GM21381 (cell line): ENCODE results near the gene ACSL3.

Experiments used
- ATAC-seq: cut with Tn5 transposase; IDR thresholded peaks from one replicate; pipeline ENCODE4 v1.9.1; 2021; ENCODE audit warnings: mild to moderate bottlenecking, moderate library complexity; ENCODE audit not compliant: unreplicated experiment

The ACSL3 gene

DNA sequence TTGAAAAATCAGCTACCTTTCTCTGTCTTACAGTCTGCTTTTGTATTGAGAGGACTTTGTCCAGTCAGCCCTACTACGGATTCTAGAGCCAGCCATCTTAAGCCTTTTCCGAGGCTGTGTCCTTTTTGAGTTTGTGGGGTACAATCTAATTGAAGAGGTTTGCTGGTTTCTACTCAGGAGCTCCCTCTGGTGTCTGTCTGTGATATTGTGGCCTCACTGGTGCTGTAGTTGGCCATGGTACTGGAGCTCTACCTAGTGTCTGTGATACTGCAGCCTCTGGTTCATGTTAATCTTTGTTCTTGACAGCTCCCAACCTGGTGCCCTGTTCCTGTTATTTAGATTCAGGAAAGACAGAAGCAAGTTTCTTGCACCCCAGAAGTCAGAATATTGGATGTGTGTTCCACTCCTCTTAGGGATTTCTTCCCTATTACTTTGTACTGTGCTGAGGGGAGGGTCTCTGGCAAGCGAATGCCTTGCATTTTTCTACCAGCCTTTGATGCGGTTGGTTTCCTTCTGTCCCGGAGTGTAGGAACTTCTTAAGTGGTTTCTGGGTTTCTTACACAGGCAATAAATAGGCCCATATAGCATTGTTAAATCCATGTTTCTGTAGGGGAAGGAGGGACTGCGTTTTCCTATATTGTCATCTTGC is 78.5 kb downstream of the ACSL3 start:
- peak; percentile 91 for ATAC-seq

DNA sequence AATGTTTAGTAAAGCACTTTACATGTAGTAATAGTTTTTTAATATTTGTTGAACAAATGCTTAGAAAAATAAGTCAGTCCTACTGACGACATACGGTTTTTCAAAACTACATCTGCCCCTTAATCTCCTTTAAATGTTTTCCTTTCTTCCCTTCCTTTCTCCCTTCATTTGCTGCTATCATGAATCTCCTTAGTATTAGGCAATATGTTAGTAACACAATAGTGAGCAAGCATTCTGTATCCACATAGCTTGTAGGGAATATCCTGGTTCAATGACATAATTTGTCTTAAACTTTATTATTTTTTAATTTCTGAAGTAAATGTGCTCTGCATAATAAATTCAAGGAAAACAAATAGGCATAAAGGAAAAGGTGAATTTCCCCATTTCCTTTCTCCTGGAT is 79.1 kb downstream of the ACSL3 start:
- no peak for ATAC-seq

- no peak for ATAC-seq
These were observed 80.7 kb downstream of the ACSL3 start for GRCh38 chr2:222941510-222942032.

- no peak for ATAC-seq
These were observed 81.7 kb downstream of the ACSL3 start for GRCh38 chr2:222942561-222942960.

DNA sequence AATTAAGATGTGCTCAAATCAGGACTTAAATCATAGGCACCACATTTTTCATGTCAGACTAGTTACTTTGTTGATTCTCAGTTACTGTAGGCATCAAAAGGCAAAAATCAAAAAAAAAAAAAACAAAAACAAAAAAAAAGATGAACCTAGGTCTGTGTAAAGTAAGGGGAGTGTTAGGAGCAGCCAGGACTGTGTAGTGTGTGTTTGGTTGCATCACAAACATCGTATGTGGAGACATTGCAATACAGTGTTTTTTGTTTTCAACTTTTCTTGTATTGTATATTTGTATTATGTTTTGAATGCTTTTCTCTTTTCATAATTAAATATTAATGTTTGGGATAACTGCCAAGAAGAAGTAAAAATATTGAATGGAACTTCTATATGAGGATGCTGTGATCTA is 82.1 kb downstream of the ACSL3 start:
- ATAC-seq: no peak

DNA sequence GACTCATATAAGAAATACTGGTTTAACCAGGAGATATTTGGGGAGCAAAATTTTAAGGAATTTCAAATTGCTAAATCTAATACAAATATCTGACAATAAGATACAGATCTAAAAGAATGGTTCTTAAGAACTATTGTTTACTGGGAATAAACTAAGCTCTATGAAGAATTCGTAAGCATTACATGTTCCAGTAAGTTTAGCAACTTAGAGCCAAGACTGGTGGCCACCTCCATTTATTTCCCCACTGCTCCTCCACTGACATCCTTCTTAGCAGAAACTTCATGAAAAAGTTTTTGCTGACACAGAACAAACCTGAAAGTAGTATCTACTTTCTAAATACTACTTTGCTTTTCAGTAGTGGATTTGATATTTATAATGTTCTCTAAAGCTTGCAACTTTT is 83.0 kb downstream of the ACSL3 start:
- peak; percentile 57 for ATAC-seq

GRCh38 chr2:222944552-222944951 is 83.7 kb downstream of the ACSL3 start:
- ATAC-seq: no peak

DNA sequence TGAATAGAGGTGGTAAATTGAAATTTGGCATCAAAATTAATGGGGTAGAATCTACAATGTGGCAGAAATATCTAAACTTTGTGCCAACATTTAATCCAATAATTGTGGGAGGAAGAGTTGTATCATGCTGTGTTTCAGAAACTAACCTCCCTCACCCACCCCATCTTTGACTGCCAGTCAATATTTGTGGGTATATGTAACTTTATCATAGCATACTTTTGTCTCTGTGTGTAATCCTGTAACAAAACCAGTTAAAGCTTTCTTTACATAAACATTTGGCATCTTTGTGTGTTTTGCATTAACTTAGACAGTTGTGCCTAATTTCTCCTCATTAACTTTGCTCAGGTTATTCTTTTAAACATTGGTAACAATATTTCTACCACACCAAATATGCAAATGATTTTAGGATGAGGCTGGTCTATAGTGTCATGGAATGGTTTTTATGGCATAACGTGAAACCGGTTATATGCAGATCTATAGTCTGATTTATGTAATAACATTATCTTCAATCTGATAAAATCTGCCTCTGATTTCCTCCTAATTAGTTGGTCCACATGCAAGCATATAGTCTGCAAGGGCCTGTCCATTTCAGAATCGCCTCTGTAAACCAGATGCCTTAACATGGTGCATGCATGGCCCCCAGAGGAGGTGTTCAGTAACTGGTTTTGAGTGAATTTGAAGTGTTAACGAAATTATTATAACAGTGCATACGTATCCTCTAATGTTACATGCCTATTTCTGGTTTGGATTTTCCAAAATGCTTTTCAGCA is 84.3 kb downstream of the ACSL3 start:
- ATAC-seq: no peak

GRCh38 chr2:222945887-222946286 is 85.1 kb downstream of the ACSL3 start:
- ATAC-seq: no peak

DNA sequence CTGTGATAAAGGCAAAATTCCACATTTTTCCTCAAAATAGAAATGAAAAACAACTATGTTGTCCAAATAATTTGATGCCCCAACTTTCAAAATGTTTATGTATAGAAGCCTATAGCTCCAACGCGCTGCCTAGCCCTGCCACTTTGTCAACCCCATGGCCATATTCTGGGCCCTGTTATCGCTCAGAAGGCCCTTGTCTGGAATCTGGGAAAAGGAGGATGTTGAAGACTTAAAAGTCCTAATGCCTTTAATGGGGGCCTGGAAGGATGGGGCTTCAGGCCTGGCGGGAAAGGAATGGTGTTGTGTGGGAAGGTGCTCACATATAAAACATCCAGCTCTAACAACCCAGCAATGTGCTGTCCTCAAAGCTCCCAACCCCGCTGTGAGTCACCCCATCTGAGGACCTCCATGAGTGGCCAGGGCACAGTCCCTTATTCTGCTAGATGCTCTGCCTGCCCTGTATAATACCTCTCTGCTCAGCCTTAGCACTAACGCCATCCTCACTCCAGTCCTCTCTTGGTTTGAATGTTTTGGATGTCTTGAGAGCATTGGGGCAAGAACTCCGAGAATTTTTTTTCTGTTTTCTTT is 86.0 kb downstream of the ACSL3 start:
- ATAC-seq: no peak

DNA sequence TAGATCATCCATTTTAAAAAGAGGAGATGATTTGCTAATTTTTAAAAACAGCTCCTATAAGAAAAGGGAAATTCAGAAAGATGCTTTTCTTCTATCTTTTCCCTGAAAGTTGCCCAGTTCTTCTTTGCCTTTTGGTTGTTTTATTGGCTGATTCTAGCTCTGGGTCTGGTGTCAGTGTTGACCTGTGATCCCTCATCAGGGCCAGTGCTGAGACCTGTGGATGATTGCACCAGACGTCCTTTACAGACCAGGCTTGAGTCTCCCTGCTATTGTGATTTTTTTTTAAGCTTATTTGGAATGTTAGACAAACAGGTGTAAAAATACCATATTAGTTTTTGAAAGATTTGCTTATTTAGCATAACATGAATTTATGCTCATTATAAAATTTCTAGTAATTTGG is 88.2 kb downstream of the ACSL3 start:
- ATAC-seq: no peak

GRCh38 chr2:222949690-222950323 is 89.0 kb downstream of the ACSL3 start:
- no peak for ATAC-seq

DNA sequence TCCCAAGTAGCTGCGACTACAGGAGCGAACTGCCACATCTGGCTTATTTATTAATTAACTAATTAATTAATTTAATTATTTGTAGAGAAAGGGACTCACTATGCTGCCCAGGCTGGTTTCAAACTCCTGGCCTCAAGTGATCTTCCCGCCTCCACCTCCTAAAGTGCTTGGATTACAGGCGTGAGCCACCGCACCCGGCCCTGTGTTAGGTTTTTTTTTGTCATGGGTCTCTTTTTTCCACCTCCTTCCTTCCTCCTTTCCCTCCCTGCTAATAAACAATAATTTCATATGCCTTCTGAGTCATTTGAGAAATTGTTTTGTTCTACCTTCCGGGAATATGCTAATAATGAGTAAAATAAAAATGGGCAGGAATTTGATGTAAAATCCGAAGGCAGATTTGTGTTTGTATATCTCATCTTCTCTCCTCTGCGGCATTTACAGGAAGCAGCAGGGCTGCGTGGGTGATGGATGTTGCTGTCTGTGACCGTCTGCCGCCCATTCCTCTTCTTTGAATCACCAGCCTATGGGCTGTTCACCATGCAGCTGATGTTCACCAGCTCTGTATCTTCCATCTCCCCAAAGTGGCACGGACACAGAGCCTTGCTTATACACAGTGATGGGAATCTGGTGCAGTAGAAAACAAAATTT is 89.9 kb downstream of the ACSL3 start:
- ATAC-seq: no peak

GRCh38 chr2:222952204-222952603 is 91.4 kb downstream of the ACSL3 start:
- ATAC-seq: no peak

- ATAC-seq: no peak
These were observed 94.2 kb downstream of the ACSL3 start for GRCh38 chr2:222955008-222955407.

DNA sequence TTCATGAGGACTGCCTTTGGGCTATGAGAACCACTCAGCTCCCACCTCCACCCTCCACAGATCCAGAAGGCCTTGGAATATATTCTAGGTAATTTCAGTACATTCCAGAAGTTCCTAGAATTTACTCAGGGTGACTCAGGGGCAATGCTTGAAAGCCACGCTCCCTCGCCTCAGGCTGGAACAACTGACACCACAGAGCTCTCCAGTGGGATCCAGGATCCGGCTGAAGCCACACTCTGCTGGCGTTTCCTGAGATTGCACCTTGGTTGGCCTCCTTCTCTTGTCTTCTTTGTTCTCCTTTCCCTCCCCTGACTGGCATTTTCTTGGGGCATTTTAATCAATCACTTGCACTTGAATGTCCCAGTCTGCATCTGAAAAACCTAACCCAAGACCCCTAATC is 98.5 kb downstream of the ACSL3 start:
- ATAC-seq: no peak

- ATAC-seq: peak; percentile 74
These were observed 99.3 kb downstream of the ACSL3 start for GRCh38 chr2:222960126-222960525.

DNA sequence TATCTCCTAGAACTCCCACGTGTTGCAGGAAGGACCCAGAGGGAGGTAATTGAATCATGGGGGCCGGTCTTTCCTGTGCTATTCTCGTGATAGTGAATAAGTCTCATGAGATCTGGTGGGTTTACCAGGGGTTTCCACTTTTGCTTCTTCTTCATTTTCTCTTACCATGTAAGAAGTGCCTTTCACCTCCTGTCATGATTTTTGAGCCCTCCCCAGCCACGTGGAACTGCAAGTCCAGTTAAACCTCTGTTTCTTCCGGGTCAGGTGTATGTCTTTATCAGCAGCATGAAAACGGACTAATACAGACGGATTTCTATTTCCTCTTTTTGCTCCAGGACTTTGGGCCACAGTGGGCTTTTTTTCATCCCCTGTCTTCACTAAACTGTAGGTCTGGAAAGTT is 102.8 kb downstream of the ACSL3 start:
- ATAC-seq: no peak

- ATAC-seq: no peak
These were observed 103.7 kb downstream of the ACSL3 start for GRCh38 chr2:222964376-222965031.

DNA sequence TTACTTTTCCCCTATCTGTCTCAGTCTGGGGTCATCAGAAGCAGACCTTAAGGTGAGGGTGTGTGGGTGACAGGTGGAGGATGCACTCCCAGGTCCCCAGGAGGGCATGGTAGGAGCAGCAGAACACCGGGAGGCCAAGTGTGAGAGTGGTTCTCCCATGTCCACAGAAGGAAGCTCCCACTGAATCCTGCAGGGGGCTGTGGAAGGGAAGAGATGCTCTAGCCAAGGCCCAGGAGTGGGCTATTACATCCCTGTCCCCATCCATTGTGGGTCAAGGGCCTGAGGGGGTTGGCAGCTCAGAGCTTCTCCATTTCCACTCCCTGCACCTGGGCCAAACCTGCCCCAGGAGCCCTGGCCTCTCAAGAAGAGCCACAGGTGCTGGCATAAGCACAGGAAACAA is 104.7 kb downstream of the ACSL3 start:
- ATAC-seq: no peak
